LHCN-M2 (cell line): ENCODE measurements around the gene PCYT1A. TPM values are rescaled to one million over a fixed set of nuclear protein-coding genes. Genes with fewer than 3 reads are reported as not detected.

ENCODE experiments used
- DNase-seq: peaks from one replicate; pipeline ENCODE4 v3.0.0-alpha.2; 2012; ENCODE audit warnings: low read depth
- total RNA-seq: library from RNA; depleted of rRNA; stranded (reverse); fragments of >200 nt; gene quantifications from 2 replicates; pipeline ENCODE4 v1.2.3, GENCODE V29; 2014

PCYT1A gene
- total RNA-seq, 1 experiment from 2014 or later: 92.3 TPM

DNA sequence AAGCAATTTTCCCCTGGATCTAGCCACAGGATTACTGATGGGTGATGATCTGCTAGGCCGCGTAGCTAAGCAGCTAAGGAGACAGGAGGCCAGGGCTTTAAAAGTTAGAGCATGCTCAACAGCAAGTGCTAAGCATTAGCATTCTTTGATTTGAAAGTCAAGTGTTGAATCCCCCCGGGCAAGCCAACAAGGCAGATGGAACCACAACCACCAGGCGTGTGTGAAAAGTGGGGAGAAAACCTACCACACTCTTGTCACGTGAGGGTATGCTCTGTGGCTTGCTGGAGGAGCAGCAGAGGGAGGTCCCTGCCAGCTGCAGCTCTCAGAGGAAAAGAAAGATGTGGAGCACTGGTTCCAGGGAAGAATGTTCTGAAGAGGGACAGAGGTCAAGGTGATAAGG is 50.3 kb downstream of the PCYT1A start:
- no peak for DNase-seq

DNA sequence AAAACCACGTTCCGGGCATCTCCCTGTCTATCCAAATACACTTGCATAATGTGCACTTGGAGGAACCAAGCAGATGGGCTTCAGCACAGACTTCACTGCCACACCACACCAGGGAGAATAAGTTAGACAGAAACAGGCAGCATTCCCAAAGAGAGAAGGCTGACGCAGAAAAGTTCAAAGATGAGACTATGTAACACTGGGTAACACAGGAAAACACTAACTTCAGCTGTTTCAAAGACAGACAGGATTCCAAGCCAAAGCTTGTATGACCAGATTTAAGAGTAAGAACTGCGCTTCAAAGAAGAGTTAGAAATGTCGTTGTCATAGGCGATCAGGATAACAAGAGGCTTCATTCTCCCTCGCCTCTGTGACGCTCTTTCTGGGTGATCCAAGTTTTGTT is 51.3 kb downstream of the PCYT1A start:
- DNase-seq: no peak

DNA sequence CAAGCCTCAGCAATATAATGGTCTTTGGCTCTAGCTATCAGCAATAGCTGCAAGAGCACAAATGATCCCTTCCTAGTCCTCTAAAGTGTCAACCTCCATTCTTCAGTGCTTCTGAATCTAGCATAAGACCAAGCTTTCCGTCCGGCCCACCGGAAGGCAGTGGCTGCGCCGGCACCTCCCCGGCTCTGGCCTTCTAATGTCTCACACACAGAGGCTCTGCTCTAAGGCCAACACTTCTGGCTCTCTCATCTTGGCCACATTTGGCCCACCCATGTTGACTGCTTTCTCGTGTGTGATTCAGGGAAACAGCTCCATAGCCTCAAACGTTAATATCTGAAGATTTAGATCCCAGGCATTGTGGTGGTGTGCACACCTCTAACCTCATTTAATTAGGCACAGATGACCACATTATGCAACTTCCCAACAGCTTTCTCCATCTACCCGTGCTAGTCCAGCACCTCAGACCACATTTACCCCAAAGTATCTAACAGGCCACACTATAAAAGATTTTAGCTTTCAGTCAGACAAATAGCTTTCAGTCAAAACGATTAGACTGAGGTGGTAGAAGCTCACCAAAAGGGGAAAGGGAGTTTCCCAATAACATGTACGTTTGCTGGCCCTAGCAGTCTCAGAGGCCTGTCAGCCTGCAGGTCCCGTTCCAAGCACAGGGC is 51.9 kb downstream of the PCYT1A start:
- DNase-seq: no peak

DNA sequence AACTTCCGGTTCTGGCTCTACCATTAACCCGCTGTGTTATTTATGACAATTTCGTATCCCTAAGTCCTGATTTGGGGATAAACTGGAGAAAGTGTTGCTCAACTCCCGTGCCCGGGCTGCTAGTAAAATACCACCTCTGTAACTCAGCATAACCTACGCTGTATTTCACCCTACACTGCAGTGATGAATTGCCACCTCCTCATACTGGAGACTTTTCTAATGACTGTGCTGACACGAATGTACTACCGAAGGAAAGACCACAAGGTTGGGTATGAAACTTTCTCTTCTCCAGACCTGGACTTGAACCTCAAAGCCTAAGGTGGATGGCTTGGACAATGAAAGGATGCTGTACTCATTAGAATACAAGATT is 54.7 kb downstream of the PCYT1A start:
- DNase-seq: no peak

DNA sequence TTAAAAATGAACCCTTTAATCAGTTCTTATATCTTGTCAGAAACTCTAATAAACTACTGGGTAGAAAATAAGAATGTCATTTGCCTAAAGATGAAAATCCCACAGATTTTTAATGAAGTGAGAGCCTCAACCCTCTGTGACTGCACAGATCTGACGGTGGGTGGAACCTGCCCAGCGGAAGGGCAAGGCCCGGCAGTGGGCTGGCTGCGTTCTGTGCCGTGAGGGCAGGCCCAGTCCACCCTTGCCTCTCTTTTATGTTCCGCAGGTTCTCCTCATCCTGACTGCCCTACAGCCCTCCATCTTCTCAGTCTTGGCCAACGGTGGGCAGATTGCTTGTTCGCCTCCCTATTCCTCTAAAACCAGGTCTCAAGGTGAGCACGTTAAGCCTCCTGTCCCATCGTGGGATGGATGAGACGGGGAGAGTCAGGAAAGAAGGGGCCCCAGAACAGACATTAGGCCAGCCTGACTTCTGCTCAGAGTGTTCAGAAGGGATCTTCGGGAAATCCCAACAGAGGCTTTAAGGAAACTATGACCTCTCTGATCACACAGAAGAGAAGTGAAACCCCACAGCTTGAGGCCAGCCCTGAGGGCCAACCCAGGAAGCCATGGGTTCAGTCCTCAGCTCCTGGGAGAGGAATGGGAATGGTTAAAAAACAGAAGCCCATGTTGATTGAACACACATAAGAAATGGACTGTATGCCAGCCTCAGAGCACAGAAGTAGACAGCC is 55.2 kb downstream of the PCYT1A start:
- DNase-seq: no peak

DNA sequence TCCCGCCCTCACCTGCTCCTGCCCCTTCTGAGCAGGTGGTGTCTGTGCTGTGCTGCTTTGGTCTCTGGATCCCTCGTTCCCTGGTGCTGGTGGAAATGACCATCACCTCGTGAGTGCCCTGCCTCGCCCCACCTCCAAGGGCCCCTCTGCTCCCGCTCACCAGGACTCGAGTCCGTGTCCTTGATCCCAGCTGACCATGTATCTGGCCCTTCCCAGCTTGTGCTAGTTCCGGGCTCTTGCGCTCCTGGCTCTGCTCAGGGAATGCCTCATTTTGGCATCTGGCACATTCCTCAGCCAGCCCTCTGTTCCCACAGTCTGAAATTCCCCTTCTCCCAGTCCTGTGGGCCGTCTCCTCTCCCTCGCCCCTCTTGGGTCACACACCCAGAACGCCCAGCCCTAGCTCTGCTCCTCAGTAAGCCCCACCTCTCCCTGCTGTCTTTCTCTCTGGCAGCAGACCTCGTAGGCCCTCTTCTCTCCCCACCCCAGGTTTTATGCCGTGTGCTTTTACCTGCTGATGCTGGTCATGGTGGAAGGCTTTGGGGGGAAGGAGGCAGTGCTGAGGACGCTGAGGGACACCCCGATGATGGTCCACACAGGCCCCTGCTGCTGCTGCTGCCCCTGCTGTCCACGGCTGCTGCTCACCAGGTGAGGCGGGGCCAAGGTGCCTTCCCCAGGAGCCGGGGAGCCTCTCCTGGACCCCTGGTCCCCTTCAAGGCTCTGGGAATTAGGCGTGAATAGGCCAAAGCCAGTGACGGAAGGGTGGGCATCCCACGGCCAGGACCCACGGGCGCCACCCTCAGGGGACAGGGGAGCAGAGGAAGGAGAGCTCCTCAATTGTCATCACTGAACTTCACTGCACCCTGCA is 59.7 kb downstream of the PCYT1A start:
- peak; percentile 39 for DNase-seq

DNA sequence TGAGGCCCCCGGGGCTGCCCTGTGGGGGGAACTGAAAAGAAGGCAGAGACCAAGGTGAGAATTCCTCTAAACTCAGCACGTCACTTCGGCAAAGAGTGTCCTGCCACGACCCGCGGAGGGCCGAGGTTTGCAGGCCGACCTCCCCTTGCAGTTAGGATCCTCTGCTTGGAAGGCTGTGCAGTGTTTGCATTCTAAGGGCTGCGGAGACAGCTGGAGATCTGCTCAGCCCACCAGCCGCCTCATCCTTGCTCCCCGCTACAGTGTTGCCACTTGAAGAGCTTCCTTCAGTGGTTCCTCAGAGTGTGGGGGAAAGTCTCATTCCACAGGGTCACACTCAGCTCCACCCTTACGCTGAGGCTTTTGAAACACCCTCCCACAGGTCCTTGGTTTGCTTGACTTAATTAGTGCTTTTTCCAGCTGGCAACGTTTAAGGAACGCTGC is 60.4 kb downstream of the PCYT1A start:
- DNase-seq: no peak

DNA sequence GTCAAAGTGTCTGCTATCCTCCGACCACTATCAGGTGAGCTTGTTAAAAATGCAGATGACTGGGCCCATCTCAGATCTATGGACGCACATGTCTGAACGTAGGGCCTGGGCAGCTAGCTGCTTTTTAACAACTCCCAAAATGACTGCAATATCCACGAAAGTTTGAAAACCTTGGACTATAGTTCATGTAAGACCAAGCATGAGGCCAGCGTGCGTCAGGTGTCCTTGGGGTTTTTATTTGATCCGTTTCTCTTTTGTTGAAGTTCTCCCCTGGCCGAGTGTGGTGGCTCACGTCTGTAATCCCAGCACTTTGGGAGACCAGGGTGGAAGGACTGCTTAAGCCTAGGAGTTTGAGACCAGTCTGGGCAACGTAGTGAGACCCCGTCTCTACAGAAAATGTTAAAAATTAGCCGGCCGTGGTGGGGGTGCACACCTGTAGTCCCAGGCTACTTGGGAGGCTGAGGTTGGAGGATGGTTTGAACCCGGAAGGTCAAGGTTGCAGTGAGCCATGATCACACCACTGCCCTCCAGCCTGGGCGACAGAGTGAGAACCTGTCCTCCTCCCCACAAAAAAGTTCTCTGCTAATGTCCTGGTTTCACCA is 61.7 kb downstream of the PCYT1A start:
- DNase-seq: no peak

DNA sequence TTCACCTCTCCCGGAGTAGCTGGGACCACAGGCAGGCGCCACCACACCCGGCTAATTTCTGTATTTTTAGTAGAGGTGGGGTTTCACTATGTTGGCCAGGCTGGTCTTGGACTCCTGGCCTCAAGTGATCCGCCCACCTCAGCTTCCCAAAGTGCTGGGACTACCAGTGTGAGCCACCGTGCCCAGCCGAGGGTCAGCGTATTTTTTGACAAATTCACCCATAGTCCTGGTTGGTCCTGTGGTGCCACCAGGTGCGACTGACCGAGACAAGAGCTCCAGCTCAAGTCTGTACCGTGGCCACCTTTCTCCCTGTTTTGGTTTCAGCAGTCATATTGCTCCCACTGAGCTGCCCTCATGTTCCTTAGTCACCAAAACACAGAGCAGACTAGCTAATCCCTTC is 62.4 kb downstream of the PCYT1A start:
- DNase-seq: no peak

DNA sequence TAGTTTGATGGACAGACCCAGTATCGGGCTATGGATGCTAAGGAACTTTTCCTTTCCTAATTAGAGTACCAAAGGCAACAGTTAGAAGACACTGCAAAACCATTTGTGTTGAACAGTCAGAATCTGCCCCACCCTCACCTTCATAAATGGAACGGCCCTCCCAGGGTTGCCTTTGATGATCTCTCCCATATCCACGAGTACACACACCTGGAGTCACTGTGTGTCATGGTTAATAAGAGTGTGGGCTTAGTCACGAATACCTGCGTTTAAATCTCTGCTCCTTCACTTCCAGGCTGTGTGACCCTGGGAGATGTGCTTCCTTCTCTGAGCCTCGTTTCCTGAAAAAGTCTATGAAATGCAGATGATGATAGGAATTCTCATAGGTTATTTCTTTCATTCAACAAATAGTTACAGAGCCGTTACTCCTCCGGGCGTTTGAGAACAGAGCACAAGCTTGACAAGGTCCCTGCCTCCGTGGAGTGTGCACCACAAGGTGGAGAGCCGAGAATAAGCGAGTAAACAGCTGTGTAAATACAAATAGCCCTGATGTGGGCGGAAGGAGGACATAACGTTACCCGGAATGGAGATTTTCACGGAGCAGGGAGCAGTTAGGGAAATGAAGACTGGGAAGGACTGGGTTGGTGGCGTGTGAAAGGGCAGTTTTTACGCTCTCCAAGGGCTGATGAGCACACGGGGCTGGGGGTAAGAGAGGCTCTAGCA is 64.5 kb downstream of the PCYT1A start:
- peak; percentile 73 for DNase-seq

DNA sequence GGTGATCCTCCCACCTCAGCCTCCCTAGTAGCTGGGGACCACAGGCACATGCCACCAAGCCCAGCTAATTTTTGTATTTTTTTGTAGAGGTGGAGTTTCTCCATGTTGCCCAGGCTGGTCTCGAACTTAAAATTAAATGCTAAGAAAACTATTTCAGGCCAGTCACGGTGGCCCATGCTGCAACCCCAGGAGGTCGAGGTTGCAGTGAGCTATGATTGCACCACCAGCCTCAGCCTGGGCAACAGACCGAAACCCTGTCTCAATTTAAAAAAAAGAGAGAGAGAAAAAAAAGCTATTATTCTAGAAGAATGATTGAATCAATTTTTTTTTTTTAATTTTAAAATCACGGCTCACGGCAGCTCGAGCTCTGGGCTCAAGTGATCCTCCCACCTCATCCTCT is 66.5 kb downstream of the PCYT1A start:
- DNase-seq: no peak

DNA sequence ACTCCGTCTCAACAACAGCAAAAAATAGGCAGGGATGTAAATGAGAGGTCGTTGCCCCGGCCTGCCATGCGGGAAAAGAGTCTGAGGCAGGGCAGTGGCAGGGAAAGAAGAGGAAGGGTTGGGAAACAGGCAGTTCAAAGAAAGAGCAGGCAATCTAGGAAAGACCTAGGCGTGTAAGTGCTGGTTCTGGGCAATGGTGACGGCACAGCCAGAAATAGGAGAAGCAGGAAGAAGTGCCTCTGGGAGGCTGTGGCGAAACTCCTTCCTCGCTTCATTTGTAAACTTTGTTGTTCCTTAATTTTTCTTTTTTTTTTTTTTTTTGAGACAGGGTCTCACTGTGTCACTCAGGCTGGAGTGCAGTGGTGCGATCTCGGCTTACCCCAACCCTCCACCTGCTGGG is 66.9 kb downstream of the PCYT1A start:
- no peak for DNase-seq

DNA sequence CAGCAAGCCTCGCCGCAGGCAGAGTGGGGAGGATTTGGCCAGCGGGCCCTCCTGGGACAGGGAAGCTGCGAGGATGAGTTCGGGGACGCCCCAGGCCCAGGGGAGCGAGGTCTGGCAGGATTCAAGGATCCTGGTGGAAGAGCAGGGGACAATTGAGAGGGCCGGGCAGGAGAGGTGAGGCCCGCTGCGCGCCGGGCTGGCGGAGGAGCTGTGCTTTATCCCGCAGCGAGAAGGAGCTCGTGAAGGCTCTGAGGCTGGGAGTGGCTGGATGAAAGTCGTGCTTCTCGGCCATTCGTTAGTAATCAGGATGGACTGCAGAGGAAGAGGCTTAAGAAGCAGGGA is 67.6 kb downstream of the PCYT1A start:
- DNase-seq: no peak

DNA sequence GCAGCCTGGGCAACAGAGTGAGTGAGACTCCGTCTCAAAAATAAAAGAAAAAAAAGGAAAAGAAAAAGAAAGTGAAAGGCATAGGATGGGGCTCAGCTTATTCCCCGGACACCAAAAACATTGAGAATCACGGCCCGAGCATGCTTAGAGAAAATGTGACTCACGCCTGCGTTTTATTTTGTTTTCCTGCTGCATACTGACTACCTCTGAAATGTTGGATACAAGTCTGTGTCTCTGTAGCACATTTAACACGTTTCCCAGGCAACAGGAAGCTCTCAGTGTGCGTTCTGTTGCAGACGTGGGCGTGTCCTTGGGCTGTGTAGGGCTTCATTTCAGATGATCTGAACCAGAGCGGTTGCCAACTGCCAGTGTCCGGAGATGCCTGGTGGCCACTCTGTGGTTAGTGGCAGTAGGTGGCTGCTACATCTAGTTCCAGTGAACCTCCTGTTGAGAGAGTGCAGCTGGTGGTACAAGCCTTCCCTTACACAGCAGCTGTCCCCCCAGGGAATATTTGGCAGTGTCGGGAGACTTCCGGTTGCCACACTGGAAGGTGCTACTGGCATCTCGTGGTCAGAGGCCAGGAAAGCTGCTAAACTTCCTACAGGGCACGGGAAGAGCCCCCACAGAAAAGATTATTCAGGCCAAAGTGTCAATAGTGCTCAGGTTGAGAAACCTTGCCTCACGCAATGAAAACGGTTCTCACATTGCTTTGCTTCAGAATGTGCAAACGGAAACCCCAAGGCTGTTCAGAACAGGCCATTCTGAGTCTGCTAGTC is 68.1 kb downstream of the PCYT1A start:
- DNase-seq: peak; percentile 94

DNA sequence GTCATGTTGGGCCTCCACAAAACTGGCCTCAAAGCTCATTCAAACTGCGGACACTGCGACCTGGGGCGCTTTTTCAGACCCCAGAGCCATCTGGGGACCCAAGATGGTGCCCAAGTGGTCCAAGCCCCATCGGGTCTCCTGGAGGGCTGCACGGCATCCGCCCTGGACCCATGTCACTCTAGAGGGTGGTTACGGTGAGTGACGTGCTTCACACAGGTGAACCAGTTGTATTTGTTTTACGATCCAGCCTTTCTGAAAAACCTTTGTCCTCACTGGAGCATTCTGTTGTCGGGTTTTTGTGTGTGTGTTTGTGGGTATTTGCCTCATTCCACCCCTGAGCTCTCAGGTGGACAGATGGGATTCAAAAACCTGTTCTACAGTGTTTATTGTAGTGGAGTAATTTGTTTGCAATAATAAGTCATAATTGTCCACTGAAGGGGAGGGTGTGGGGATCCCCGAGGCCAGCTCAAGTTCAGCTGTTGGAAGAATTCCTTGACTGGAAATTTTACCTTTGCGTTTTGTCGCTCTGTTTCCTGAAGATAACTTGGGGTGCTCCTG is 69.3 kb downstream of the PCYT1A start:
- DNase-seq: no peak

DNA sequence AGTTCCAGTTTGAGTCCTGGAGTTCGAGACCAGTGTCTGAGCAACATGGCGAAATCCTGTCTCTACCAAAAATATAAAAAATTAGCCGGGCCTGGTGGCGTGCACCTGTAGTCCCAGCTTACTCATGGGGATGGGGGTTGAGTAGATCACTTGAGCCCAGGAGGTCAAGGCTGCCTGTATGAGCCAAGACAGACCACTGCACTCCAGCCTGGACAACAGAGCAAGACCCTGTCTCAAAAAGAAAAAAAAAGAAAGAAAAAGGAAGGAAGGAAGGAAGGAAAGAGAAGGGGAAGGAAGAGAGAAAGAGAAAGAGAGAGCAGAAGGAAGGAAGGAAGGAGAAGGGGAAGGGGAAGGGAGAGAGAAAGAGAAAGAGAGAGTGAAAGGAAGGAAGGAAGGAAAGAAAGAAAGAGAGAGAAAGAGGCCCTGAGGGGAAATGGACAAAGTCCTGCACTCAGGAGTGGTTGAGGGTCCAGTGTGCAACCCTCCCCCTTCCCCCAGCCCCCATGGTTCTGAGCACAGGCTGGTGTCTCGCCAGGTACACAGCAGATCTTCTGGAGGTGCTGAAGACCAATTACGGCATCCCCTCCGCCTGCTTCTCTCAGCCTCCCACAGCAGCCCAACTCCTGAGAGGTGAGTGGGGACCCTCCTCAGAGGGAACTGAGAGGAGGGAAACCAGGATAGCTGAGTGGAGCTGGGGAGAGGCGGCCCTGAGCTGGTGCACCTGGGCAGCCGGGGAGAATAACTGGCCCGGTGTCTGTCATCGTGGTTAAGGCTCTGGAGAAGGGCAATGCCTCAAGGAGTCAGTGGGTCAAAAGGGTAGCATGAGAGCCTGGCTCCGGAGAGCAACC is 70.0 kb downstream of the PCYT1A start:
- DNase-seq: no peak

DNA sequence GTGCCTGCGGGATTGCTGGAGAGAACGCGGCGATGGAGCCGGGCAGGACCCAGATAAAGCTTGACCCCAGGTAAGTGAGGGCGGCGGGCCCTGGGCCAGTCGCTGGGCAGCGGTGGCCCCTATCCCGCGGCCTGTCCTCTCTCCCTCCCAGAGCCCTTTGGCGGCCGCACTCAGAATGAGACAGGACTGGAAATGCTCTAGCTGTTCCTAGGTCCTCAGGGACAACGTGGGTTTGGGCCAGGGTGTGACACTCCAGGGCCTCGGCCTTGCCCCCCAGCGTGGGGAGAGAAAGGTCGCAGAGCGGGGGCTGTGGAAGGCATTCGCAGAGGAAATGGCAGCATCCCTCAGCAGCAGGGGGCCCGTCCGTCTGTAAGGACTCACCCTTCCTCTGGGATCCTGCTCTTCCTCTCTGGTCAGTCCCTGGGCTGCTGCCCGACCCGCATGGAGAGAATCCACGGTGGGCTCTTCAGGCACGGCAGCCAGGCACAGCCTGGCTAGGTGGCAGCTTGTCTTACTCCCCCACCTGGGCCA is 70.8 kb downstream of the PCYT1A start:
- no peak for DNase-seq

DNA sequence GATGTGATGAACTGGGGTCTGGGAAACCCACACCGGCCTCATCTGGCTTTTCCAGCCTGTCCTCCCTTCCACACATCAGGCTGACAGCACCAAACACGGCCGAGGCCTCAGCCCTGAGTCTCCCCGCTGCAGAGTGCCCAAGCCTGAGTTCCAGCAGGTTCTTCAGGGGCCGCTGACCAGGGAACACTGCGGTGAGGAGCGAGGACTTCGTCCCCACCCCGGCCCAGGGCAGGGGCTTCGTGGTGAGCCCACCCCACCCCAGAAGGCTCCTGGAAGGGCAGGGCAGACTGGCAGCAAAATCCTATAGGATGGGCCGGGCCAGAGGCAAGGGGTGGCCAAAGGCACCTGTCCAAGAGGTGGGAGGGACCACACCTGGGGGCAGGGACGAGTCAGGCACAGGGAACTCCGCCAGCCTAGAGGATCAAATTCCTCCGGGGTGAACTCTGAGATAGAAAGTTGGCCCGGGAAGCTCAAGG is 71.4 kb downstream of the PCYT1A start, which contains the start of gene SLC51A:
TSS of gene SLC51A (plus strand) at position 446 of the 476 bp plus-strand sequence. CDS start 179 bp downstream, outside the sequence.
- no peak for DNase-seq

DNA sequence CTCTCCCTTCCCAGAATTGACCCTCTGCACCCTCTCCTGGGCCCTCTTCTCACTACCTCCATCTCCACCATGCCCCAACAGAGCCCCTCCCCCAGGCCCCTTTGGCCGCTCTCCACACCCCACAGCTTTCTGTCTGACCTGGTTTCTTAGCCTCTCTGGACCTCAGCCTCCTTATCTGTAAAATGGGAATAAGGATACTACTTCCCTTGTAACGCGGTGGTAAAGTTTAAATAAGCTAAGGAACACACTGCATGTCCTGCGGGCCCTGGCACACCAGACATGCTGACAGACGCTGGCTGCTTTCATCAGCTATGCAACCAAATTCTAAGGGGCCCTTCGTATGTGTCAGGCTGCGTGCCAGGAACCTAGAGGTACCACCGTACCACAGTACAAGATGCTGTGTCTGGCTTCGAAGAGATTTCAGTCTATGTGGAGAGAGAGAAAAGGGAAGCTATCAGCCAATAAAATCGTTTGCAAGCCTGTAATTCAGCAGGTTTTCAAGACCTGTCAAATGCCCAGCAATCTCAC is 72.0 kb downstream of the PCYT1A start:
- no peak for DNase-seq
